Activated B cell treated with CpG ODN at 0.5 μM for 24 hours (primary cell): ENCODE data around the gene LRCH1. TPM values are rescaled to one million over a fixed set of nuclear protein-coding genes. Genes with fewer than 3 reads are reported as not detected.
A peak's percentile ranks its signal among the peaks of the same experiment; 100 is the strongest.

ENCODE experiments used
- ATAC-seq: fragments of 200-7000 bp; cut with Tn5 transposase; one replicate; pipeline ENCODE4 v1.10.0; 2021; ENCODE audit warnings: low read depth, mild to moderate bottlenecking, moderate library complexity
- CTCF ChIA-PET: fragments of 350-600 bp; sonication (Branson Sonifier 250); formaldehyde crosslinking; loops from one replicate; lab custom pipeline; 2021; ENCODE audit warnings: antibody characterized with exemption; lab: Charles Lee
- POLR2A ChIA-PET: fragments of 350-600 bp; sonication (Branson Sonifier 250); formaldehyde crosslinking; loops from one replicate; lab custom pipeline; 2021; ENCODE audit warnings: antibody characterized with exemption; lab: Charles Lee
- DNase-seq: peaks from one replicate; pipeline ENCODE4 v3.0.0; 2022
- H3K27ac Mint-ChIP-seq: one replicate; pipeline ENCODE4 v1.8.0; 2020; ENCODE audit warnings: mixed read lengths
- H3K27me3 Mint-ChIP-seq: one replicate; pipeline ENCODE4 v1.8.0; 2021; ENCODE audit warnings: mixed read lengths
- H3K36me3 Mint-ChIP-seq: one replicate; pipeline ENCODE4 v1.8.0; 2021; ENCODE audit warnings: low read depth, mixed read lengths
- H3K4me1 Mint-ChIP-seq: one replicate; pipeline ENCODE4 v1.8.0; 2021; ENCODE audit warnings: mixed read lengths
- H3K4me3 Mint-ChIP-seq: one replicate; pipeline ENCODE4 v1.8.0; 2020; ENCODE audit warnings: mild to moderate bottlenecking, mixed read lengths
- H3K9me3 Mint-ChIP-seq: one replicate; pipeline ENCODE4 v1.8.0; 2020; ENCODE audit warnings: mixed read lengths
- intact Hi-C: fragments of 100-400 bp; cut with micrococcal nuclease; formaldehyde crosslinking; loops from one replicate; pipeline ENCODE4 v1.15.1; 2024
- total RNA-seq: library from RNA; stranded (reverse); gene quantifications from 2 replicates; pipeline ENCODE4 v1.2.3, GENCODE V29; 2022
- TF ChIP-seq, protein P1 (sequence below): fragments of 200-600 bp; IDR thresholded peaks from one replicate; pipeline ENCODE4 v1.8.0; 2022; ENCODE audit warnings: antibody characterized with exemption, mild to moderate bottlenecking

Gene LRCH1
- total RNA-seq, 1 donor from 2014 or later, result 46.3 TPM

DNA sequence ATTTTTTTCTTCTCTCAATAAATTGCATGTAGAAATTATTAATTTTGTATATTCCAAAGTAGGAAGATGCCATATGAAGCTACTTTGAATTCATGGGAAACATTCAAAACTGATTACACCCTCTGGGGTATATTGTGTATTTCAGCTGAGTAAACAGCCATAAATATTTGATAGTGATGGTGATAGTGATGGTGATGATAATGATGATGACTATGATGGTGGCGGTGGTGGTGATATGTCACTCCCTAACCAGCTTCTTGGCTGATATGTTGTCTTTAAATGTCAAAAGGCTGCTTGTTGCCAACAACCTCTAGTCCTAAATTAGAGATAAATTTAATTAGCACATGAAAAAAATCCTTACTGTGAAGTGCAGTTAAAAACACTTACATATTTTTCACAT lies 102.0 kb downstream of the LRCH1 start:
- TF ChIP-seq, protein P1, sequence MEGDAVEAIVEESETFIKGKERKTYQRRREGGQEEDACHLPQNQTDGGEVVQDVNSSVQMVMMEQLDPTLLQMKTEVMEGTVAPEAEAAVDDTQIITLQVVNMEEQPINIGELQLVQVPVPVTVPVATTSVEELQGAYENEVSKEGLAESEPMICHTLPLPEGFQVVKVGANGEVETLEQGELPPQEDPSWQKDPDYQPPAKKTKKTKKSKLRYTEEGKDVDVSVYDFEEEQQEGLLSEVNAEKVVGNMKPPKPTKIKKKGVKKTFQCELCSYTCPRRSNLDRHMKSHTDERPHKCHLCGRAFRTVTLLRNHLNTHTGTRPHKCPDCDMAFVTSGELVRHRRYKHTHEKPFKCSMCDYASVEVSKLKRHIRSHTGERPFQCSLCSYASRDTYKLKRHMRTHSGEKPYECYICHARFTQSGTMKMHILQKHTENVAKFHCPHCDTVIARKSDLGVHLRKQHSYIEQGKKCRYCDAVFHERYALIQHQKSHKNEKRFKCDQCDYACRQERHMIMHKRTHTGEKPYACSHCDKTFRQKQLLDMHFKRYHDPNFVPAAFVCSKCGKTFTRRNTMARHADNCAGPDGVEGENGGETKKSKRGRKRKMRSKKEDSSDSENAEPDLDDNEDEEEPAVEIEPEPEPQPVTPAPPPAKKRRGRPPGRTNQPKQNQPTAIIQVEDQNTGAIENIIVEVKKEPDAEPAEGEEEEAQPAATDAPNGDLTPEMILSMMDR, result no peak
- ChIA-PET CTCF (interaction anchor here (1.0 to 1.2 kb wide), 2 partner anchors 11 to 103 kb away, joined by 3 to 5 read pairs; no protein-coding TSS in a partner anchor), POLR2A (interaction anchor here (0.9 to 1.0 kb wide), 2 partner anchors 11 to 13 kb away, joined by 3 to 4 read pairs; no protein-coding TSS in a partner anchor)
- no peak overlapping the region for H3K4me3 Mint-ChIP-seq
- H3K27me3 Mint-ChIP-seq, result no peaks in the 10 kb centered on the region
- ATAC-seq (no peak), DNase-seq (no peak)
- peak overlapping the region; percentile 10 for H3K27ac Mint-ChIP-seq
- peaks cover 52% of the 10 kb centered on the region for H3K4me1 Mint-ChIP-seq
- H3K9me3 Mint-ChIP-seq, result no peaks in the 10 kb centered on the region
- intact Hi-C loops, result no loop called here
- peaks cover 18% of the 10 kb centered on the region for H3K36me3 Mint-ChIP-seq

DNA sequence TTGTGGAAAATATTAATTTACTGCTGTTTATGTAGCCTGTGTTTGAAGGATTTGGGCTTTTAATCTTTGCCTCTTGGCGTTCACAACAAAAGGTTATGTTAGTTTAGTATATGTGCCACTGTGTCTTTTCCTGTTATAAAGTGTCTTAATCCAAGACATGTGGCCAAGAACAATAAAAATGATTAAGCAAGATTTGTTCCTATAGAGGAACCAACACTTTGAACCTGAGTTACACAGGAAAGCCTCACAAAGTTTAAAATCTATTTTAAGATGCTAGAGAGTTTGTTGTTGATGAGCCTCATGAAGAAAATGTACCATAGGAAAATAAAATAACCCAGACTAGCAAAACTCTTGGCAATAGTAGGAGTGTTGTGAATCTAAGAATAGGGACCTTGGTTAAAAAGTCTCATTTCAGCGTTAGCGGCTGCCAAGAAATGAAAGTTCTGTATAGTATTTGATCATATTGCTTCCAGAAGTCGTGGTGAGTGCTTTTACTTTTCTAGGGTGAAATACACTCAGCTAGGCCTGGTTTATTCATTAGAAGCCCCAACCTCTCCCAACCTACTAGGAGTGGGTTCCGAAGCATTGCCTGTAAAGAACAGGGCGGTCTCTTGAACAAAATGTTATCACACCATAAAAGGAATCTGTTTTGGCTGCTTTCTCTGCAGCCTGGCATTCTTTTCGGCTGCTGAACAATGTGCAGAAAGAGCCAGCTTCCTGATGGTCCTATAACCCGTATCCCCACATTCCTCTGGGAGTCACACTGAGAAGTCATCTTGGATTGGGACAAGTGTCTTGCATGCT lies 102.6 kb downstream of the LRCH1 start:
- Mint-ChIP-seq H3K4me3 (peak overlapping the region; percentile 28), H3K27ac (peak overlapping the region; percentile 70), H3K36me3 (peaks cover 21% of the 10 kb centered on the region), H3K9me3 (no peaks in the 10 kb centered on the region), H3K27me3 (no peaks in the 10 kb centered on the region), H3K4me1 (peaks cover 51% of the 10 kb centered on the region)
- no peak for DNase-seq
- no peak for ATAC-seq
- POLR2A ChIA-PET, result interaction anchor here (0.6 kb wide), 2 partner anchors 14 to 70 kb away, joined by 3 to 14 read pairs; no protein-coding TSS in a partner anchor
- CTCF ChIA-PET, result interaction anchor here (1.2 to 1.5 kb wide), 2 partner anchors 104 kb away, joined by 5 read pairs; no protein-coding TSS in a partner anchor
- TF ChIP-seq, protein P1, result no peak
- intact Hi-C loops, result loop anchor here (2.0 kb wide), 1 partner anchor 15 kb away; no protein-coding TSS in a partner anchor

DNA sequence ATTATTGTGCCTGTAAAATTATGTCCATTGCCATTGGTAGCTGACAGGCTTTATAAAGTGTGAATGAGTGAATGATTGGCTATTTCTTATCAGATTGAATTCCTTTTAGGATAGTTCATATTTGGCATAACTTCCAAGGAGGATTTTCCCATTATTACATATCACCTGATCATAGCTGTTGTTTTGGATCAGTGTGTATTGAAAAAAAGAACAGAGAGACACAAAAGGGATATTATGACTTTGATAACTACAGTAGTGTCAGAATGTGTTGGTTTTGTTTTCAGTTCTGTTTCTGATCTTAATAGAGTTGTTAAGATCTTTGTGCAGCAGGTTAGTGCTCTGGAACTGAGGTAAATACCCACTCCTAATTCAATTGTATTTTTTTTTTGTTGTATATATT lies 103.8 kb downstream of the LRCH1 start:
- DNase-seq (no peak), ATAC-seq (peak; percentile 58)
- Mint-ChIP-seq H3K36me3 (peaks cover 20% of the 10 kb centered on the region), H3K9me3 (no peaks in the 10 kb centered on the region), H3K27me3 (no peaks in the 10 kb centered on the region), H3K4me3 (no peak overlapping the region), H3K27ac (peak overlapping the region; percentile 70), H3K4me1 (peaks cover 49% of the 10 kb centered on the region)
- TF ChIP-seq, protein P1, result no peak
- POLR2A ChIA-PET, result interaction anchor here (0.6 kb wide), 1 partner anchor 14 kb away, joined by 3 read pairs; no protein-coding TSS in a partner anchor
- CTCF ChIA-PET, result interaction anchor here (1.5 kb wide), 1 partner anchor 105 kb away, joined by 5 read pairs; no protein-coding TSS in a partner anchor
- intact Hi-C loops, result loop anchor here (1.0 to 2.0 kb wide), 2 partner anchors 12 to 16 kb away; no protein-coding TSS in a partner anchor

DNA sequence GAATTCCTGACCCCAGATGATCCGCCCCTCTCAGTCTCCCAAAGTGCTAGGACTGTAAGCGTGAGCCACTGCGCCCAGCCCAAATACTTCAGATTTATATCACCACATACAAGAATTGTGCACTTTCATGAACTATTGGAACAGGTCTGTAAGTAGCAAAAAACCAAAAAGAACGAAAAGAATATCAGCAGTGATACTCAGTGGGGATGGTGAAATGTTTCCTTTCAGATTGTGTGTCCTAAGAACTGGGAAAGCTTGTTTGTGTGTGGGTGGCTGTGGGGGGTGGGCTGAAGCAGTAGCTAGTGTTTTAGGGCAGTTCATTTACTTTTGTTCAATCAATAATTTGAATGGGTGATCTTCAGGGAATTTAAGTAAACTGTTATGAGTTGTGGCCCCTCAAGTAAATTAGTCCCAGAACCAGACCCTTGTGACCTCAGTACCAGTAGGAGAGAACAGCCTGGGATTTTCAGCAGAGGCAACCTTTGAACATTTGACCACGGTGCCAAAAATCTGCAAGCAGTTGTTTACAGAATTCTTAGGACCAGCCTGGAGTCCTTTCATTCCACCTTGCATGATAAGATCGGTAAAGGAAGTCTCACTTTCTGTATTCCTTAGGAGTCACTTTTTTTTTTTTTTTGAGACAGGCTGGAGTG lies 106.6 kb downstream of the LRCH1 start:
- peaks cover 13% of the 10 kb centered on the region for H3K36me3 Mint-ChIP-seq
- H3K27ac Mint-ChIP-seq, result no peak overlapping the region
- ATAC-seq (no peak), DNase-seq (no peak)
- no peak overlapping the region for H3K4me3 Mint-ChIP-seq
- no peaks in the 10 kb centered on the region for H3K27me3 Mint-ChIP-seq
- H3K9me3 Mint-ChIP-seq, result no peaks in the 10 kb centered on the region
- intact Hi-C loops, result loop anchor here (10.0 kb wide), 1 partner anchor 285 kb away; no protein-coding TSS in a partner anchor
- TF ChIP-seq, protein P1, result no peak
- peaks cover 69% of the 10 kb centered on the region for H3K4me1 Mint-ChIP-seq
- ChIA-PET POLR2A (interaction anchor here (0.7 kb wide), 1 partner anchor 36 kb away, joined by 4 read pairs; no protein-coding TSS in a partner anchor), CTCF (interaction anchor here (0.7 to 1.1 kb wide), 2 partner anchors 11 to 70 kb away, joined by 3 read pairs; no protein-coding TSS in a partner anchor)
